ENCODE measurements around the gene CHAC1. TPM values are rescaled to one million over a fixed set of nuclear protein-coding genes. Genes with fewer than 3 reads are reported as not detected.

CHAC1 gene
- total and polyA plus RNA-seq, 2 of the 13 experiments (the other 11 are each of a cell fraction or from before 2014, with no cell fraction given) = 0.44 TPM; not detected in 1

DNA sequence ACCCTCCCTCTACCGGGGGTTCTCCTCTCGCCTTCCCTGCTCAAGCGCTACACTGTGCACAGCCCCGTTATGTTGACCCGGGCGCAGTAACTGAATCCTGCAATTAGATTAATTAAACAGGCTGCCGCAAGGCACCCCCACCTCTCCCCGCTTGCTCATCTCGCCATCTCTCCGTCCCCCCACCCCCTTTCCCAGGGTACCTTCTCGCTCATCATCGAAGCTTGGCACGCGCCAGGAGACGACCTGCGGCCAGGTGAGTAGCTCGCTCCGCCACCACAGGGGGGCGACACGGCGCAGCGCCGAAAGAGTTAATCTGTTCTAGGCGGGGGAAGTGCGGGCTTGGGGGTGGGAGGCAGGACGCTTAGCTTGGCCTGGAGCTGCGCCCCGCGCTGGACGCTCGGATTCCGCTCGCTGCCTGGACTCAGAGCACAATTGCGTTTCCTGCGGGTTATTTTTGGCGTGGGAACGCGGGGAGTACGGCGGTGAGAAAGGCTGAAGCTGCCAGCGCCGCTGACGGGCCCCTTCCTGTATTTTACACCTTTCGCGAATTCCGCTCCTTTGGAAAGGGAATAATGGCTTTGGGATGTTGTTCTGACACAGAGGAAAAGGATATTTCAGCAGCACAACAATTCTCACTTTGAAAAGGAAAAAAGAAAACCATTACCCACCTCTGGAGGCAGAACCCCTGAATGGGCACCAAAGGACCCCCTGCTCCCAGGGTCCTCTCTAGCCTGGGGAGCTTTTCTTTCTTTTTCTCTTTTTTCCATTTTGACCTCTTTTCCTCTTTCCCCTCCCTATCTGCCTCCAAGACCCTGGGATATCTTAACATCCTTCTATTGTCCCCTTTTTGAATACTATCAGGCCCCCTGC is 22.6 kb upstream of the CHAC1 start (continued):
- TF ChIP-seq NFAT5 (CRISPR knock-in tag; IDR thresholded peaks at IDR 0.05) (no peak), ZBED4 (CRISPR knock-in tag; IDR thresholded peaks at IDR 0.05; ENCODE audit: borderline replicate concordance) (no peak), ZNF839 (CRISPR knock-in tag; IDR thresholded peaks at IDR 0.05; ENCODE audit: borderline replicate concordance) (no peak), ZNF782 (CRISPR knock-in tag; IDR thresholded peaks at IDR 0.05; ENCODE audit: borderline replicate concordance) (0 out of 2 replicates have a peak, but pooled peaks have one; percentile 48), STAG1 (CRISPR knock-in tag; IDR thresholded peaks at IDR 0.05) (peak; percentile 36), PPARG (CRISPR knock-in tag; conservative IDR thresholded peaks at IDR 0.05) (no peak), ZNF564 (CRISPR knock-in tag; IDR thresholded peaks at IDR 0.05) (no peak), KDM2A (CRISPR knock-in tag; IDR thresholded peaks at IDR 0.05; ENCODE audit: borderline replicate concordance, low read depth) (peak; percentile 84), FOSL1 (CRISPR knock-in tag; IDR thresholded peaks at IDR 0.05; ENCODE audit: borderline replicate concordance) (no peak), ZNF34 (CRISPR knock-in tag; IDR thresholded peaks at IDR 0.05; ENCODE audit: borderline replicate concordance) (no peak), GLI4 (CRISPR knock-in tag; IDR thresholded peaks at IDR 0.05; ENCODE audit: borderline replicate concordance) (no peak), CENPX (CRISPR knock-in tag; IDR thresholded peaks at IDR 0.05) (no peak), MEIS2 (CRISPR knock-in tag; IDR thresholded peaks at IDR 0.05) (no peak), SNAPC2 (CRISPR knock-in tag; IDR thresholded peaks at IDR 0.05) (no peak), RORA (CRISPR knock-in tag; IDR thresholded peaks at IDR 0.05) (no peak), ZNF720 (CRISPR knock-in tag; IDR thresholded peaks at IDR 0.05) (no peak)
- TF ChIP-seq, protein P1, sequence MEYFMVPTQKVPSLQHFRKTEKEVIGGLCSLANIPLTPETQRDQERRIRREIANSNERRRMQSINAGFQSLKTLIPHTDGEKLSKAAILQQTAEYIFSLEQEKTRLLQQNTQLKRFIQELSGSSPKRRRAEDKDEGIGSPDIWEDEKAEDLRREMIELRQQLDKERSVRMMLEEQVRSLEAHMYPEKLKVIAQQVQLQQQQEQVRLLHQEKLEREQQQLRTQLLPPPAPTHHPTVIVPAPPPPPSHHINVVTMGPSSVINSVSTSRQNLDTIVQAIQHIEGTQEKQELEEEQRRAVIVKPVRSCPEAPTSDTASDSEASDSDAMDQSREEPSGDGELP (IDR thresholded peaks at IDR 0.05; ENCODE audit: borderline replicate concordance, low read depth) = no peak
- TF ChIP-seq, protein P2, sequence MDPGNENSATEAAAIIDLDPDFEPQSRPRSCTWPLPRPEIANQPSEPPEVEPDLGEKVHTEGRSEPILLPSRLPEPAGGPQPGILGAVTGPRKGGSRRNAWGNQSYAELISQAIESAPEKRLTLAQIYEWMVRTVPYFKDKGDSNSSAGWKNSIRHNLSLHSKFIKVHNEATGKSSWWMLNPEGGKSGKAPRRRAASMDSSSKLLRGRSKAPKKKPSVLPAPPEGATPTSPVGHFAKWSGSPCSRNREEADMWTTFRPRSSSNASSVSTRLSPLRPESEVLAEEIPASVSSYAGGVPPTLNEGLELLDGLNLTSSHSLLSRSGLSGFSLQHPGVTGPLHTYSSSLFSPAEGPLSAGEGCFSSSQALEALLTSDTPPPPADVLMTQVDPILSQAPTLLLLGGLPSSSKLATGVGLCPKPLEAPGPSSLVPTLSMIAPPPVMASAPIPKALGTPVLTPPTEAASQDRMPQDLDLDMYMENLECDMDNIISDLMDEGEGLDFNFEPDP (CRISPR knock-in tag; conservative IDR thresholded peaks at IDR 0.05) = no peak
